Activated naive CD4-positive, alpha-beta T cell treated with anti-CD3 and anti-CD28 coated beads, Interleukin-2, amount 50 U/mL, for 72 hours (primary cell): ENCODE measurements around the gene ANKRD44. TPM values are rescaled to one million over a fixed set of nuclear protein-coding genes. Genes with fewer than 3 reads are reported as not detected.

Experiments
- ATAC-seq, 2 donors: fragments of 150-1000 bp; cut with Tn5 transposase; 2 replicates each; pipeline ENCODE4 v1.10.0; 2021; ENCODE audit warnings: mild to moderate bottlenecking in 2 of 2, moderate library complexity in 2 of 2
- DNase-seq, 2 donors: peaks; one replicate each; pipeline ENCODE4 v3.0.0; 2021 to 2022; ENCODE audit warnings: low spot score in 2 of 2
- H3K27ac Mint-ChIP-seq, 2 donors: one replicate each; pipeline ENCODE4 v1.8.0; 2022; ENCODE audit warnings: mild to moderate bottlenecking in 2 of 2, mixed read lengths in 2 of 2
- H3K36me3 Mint-ChIP-seq, 2 donors: one replicate each; pipeline ENCODE4 v1.8.0; 2022; ENCODE audit warnings: mixed read lengths in 2 of 2
- H3K9me3 Mint-ChIP-seq, 2 donors: one replicate each; pipeline ENCODE4 v1.8.0; 2022; ENCODE audit warnings: mixed read lengths in 2 of 2
- total RNA-seq, 2 donors: library from RNA; stranded (reverse); gene quantifications; one replicate each; pipeline ENCODE4 v1.2.3, GENCODE V29; 2022

Gene ANKRD44
- total RNA-seq, 2 donors from 2014 or later, result 103 to 130 TPM

GRCh38 chr2:196980001-196980400 lies 330.6 kb downstream of the ANKRD44 start:
- ATAC-seq (no peak), DNase-seq (no peak)
- Mint-ChIP-seq H3K36me3 (peaks cover 3 to 17% of the 10 kb centered on the region in 2 donors), H3K9me3 (peaks cover 9 to 26% of the 10 kb centered on the region in 2 donors), H3K27ac (no peak overlapping the region)

GRCh38 chr2:196977507-196977906 lies 333.1 kb downstream of the ANKRD44 start:
- H3K9me3 Mint-ChIP-seq, result peaks cover 4 to 14% of the 10 kb centered on the region in 2 donors
- no peak for DNase-seq
- no peak overlapping the region for H3K27ac Mint-ChIP-seq
- no peak for ATAC-seq
- peaks cover 0 to 6% of the 10 kb centered on the region in 2 donors for H3K36me3 Mint-ChIP-seq

DNA sequence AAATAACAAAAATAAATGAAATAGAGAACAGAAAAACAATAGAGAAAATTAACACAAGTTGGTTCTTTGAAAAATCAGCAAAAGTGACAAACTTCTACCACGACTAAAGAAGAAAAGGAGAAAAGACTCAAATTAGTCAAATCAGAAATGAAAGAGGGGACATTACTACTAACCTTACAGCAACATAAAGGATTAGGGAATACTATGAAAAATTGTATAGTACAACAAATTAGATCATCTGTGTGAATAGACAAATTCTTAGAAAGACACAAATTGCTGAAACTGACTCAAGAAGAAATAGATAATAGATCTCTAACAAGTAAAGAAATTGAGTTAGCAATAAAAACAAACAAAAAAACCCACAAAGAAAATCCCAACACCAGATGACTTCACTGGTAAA lies 335.6 kb downstream of the ANKRD44 start:
- Mint-ChIP-seq H3K9me3 (peaks cover 4 to 5% of the 10 kb centered on the region in 2 donors), H3K27ac (no peak overlapping the region), H3K36me3 (peaks cover 0 to 6% of the 10 kb centered on the region in 2 donors)
- DNase-seq (no peak), ATAC-seq (peak in 1 of 2 donors; percentile 53)

GRCh38 chr2:196971574-196972279 lies 338.9 kb downstream of the ANKRD44 start:
- Mint-ChIP-seq H3K27ac (no peak overlapping the region), H3K9me3 (peaks cover 0 to 4% of the 10 kb centered on the region in 2 donors), H3K36me3 (peaks cover 0 to 5% of the 10 kb centered on the region in 2 donors)
- ATAC-seq, result peak; percentile 82 to 88
- DNase-seq, result no peak

DNA sequence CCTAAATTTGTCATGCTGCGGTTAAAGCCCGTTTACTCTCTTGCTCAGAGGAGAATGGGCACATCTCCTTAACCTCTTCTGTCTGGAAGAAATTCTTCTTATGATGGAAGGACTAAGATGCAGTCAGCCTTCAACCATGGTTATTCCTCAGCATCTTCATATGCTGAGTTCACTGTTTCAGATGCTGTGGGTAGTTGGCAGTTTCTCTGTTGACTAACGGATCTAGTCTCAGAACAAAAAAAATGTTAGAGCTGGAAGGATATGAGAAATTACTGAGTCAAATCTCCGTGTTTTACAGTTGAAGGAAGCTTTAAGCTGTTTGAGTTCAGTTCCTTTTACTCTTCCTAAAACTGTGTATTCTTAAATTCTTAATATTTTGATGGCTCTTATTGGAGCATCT lies 340.5 kb downstream of the ANKRD44 start:
- ATAC-seq, result peak in 1 of 2 donors; percentile 54
- H3K36me3 Mint-ChIP-seq, result peaks cover 0 to 5% of the 10 kb centered on the region in 2 donors
- peaks cover 0 to 4% of the 10 kb centered on the region in 2 donors for H3K9me3 Mint-ChIP-seq
- DNase-seq, result no peak
- no peak overlapping the region for H3K27ac Mint-ChIP-seq

GRCh38 chr2:196968516-196968915 lies 342.1 kb downstream of the ANKRD44 start:
- Mint-ChIP-seq H3K36me3 (peaks cover 0 to 5% of the 10 kb centered on the region in 2 donors), H3K9me3 (peaks cover 0 to 7% of the 10 kb centered on the region in 2 donors), H3K27ac (no peak overlapping the region)
- no peak for DNase-seq
- no peak for ATAC-seq

- Mint-ChIP-seq H3K36me3 (peaks cover 0 to 10% of the 10 kb centered on the region in 2 donors), H3K27ac (no peak overlapping the region), H3K9me3 (peaks cover 0 to 7% of the 10 kb centered on the region in 2 donors)
- ATAC-seq, result no peak
- DNase-seq, result no peak
Measured at GRCh38 chr2:196967775-196968174, 342.8 kb downstream of the ANKRD44 start.

GRCh38 chr2:196967116-196967515 lies 343.5 kb downstream of the ANKRD44 start:
- Mint-ChIP-seq H3K27ac (no peak overlapping the region), H3K36me3 (peaks cover 0 to 17% of the 10 kb centered on the region in 2 donors), H3K9me3 (peaks cover 0 to 7% of the 10 kb centered on the region in 2 donors)
- no peak for ATAC-seq
- DNase-seq, result no peak

GRCh38 chr2:196966061-196966460 lies 344.5 kb downstream of the ANKRD44 start:
- DNase-seq, result no peak
- Mint-ChIP-seq H3K9me3 (peaks cover 0 to 7% of the 10 kb centered on the region in 2 donors), H3K27ac (no peak overlapping the region), H3K36me3 (peaks cover 0 to 26% of the 10 kb centered on the region in 2 donors)
- ATAC-seq, result no peak

DNA sequence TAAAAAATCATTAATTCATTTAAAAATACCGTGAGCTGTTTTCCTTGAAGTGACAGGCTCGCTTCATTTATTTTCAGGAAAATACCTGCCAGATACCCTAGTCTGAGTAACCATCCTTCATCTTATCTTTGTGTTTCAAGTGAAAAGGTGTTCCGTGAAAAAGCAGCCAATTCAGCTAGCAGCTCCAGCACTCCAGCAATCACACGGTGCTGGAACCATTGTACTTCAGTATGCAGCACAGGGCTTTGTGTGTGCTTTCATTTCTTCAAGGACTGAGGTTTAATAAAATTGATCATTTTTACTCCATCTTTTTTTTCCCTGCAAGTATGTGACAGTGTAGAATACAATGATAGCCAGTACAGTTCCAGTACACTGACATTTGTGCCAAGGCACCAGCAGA lies 344.9 kb downstream of the ANKRD44 start:
- DNase-seq (no peak), ATAC-seq (no peak)
- H3K36me3 Mint-ChIP-seq, result peaks cover 0 to 28% of the 10 kb centered on the region in 2 donors
- no peak overlapping the region for H3K27ac Mint-ChIP-seq
- peaks cover 0 to 7% of the 10 kb centered on the region in 2 donors for H3K9me3 Mint-ChIP-seq

GRCh38 chr2:196963961-196964360 lies 346.6 kb downstream of the ANKRD44 start:
- DNase-seq (no peak), ATAC-seq (no peak)
- Mint-ChIP-seq H3K9me3 (peaks cover 0 to 17% of the 10 kb centered on the region in 2 donors), H3K27ac (no peak overlapping the region), H3K36me3 (peaks cover 0 to 39% of the 10 kb centered on the region in 2 donors)

DNA sequence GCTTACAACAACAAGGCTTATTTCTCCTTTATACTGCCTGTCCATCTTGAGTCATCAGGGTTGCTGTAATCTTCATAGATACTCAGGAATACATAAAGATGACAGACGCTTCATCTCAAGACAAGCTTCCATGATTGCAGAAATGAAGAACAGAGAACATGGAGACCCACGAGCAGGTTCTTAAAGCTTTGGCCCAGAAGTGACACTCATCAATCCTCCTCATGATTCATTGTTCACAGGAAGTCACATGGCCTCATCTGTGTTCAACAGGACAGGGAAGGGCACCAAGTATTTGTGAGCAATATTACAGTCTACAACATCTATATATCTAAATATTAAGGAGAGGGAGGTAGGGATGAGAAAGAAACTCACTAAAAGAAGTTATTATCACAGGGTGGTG lies 347.5 kb downstream of the ANKRD44 start:
- Mint-ChIP-seq H3K9me3 (peaks cover 4 to 22% of the 10 kb centered on the region in 2 donors), H3K36me3 (peaks cover 0 to 46% of the 10 kb centered on the region in 2 donors), H3K27ac (peak overlapping the region; percentile 52 to 87)
- peak in 1 of 2 donors; percentile 62 for ATAC-seq
- no peak for DNase-seq

DNA sequence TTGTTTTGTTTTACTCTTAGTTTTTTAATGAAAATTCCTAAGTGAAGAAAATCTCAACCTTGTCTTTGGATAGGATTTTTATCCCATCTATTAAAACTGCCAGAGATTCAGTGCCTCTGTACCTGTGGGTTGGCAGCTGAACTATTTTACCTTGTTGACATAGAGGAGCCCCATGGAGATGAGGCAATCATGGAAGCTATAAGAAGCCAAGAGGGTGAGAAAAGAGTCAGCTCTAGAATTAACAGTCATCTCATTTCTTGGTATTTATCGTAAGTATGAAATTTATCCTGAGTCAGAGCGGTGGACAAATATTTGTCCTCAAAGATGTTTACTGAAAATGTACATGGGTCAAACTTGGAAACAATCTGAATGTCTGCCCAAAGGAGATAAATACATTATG lies 348.3 kb downstream of the ANKRD44 start:
- Mint-ChIP-seq H3K36me3 (peaks cover 0 to 41% of the 10 kb centered on the region in 2 donors), H3K27ac (peak overlapping the region; percentile 52 to 95), H3K9me3 (peaks cover 4 to 19% of the 10 kb centered on the region in 2 donors)
- ATAC-seq, result peak; percentile 57 to 81
- no peak for DNase-seq

GRCh38 chr2:196961889-196962288 lies 348.7 kb downstream of the ANKRD44 start:
- Mint-ChIP-seq H3K9me3 (peaks cover 4 to 19% of the 10 kb centered on the region in 2 donors), H3K27ac (peak overlapping the region; percentile 52 to 95), H3K36me3 (peaks cover 0 to 41% of the 10 kb centered on the region in 2 donors)
- DNase-seq (peak in 1 of 2 donors; percentile 41), ATAC-seq (peak; percentile 87 to 89)

DNA sequence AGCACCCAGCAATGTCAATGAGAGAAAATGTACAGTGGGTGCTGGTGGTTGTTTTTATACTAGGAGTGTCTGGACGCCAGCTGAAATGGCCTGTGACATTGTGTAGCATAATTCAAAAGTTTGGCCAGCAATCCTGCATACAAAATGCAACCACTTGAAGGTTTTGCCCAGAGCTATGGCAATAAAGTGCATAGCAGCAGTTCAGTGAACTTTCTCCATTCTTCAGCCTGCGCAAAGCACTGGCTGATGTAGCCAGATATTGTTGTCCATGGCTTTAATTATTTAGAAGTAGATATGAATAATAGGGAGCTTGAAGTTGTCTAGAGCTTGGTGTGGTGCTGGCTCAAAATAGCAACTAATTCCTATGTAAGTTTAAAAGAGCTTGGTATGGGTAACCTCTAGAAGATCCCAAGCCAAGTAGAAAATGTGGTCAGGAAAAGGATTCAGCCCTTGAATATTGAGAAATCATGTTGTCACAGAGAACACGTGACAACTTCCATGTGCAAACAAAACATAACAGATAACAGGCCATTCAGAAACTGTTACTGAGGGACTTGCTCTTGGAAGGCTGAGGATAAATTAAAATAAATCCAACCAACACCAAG lies 350.7 kb downstream of the ANKRD44 start:
- DNase-seq (no peak), ATAC-seq (no peak)
- peak overlapping the region in 1 of 2 donors; percentile 17 for H3K27ac Mint-ChIP-seq
- H3K9me3 Mint-ChIP-seq, result peaks cover 4 to 19% of the 10 kb centered on the region in 2 donors
- peaks cover 0 to 41% of the 10 kb centered on the region in 2 donors for H3K36me3 Mint-ChIP-seq

DNA sequence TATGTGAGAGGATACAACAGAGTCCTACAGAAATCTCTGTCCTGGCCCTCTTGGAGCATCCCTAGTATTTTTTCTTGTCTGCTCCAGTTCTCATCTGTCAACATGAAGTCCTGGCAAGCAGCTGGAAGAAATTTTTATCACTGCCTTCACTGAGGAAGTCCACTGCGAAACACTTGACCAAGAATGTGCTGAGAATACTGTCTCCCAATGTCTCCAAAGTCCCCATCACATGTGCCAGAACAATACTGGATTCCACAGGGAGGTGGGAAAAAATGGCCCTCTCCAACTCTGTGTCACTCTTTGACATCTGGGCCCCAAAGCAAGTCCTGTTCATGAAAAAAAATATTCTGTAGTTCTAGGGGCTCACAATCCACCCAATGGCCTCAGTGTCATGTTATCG lies 351.3 kb downstream of the ANKRD44 start:
- no peak for DNase-seq
- H3K27ac Mint-ChIP-seq, result no peak overlapping the region
- peaks cover 0 to 41% of the 10 kb centered on the region in 2 donors for H3K36me3 Mint-ChIP-seq
- peaks cover 4 to 19% of the 10 kb centered on the region in 2 donors for H3K9me3 Mint-ChIP-seq
- no peak for ATAC-seq

DNA sequence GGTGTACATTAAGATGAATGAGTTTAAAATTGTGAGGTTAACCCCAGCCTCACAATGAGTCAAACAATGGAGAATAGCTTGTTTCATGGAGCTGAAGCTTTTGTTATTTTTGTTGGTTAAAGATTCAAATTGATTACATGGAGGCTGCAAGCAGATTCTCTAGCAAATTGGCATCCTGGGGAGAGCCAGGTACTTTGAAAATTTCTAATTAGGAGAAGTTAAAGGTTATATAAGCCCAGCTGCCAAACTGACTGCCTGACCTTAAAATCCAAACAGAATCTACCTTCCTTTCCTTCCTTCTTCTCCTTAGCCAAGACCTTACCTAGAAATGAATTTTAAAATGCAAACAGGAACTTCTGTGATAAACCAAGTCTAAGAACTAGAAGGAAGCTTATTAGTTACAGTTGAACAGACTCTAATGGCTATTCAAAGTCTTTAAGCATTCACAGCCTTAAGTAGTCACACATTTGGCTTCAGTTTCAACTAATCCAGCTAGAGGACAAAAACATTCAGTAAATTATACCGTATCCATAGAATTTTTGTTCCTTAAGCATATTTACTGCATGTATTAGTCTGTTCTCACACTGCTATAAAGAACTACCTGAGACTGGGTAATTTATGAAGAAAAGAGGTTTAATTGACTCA lies 352.6 kb downstream of the ANKRD44 start:
- Mint-ChIP-seq H3K27ac (peak overlapping the region in 1 of 2 donors; percentile 20), H3K36me3 (peaks cover 0 to 38% of the 10 kb centered on the region in 2 donors), H3K9me3 (peaks cover 4 to 16% of the 10 kb centered on the region in 2 donors)
- ATAC-seq (no peak), DNase-seq (no peak)
